PC-3 (cell line): ENCODE results near the gene IGF2BP2. TPM values are rescaled to one million over a fixed set of nuclear protein-coding genes. Genes with fewer than 3 reads are reported as not detected.
A peak's percentile ranks its signal among the peaks of the same experiment; 100 is the strongest.

Experiments used
- ATAC-seq: fragments of 200-7000 bp; cut with Tn5 transposase; 2 replicates; pipeline ENCODE4 v1.9.1; 2020; ENCODE audit warnings: mild to moderate bottlenecking, moderate library complexity
- BruUV-seq: library from RNA; stranded (reverse); fragments of 400-500 nt; replicated peaks from 2 replicates; lab custom pipeline; 2021; lab: Mats Ljungman, UMichigan
- CTCF ChIA-PET: fragments of 300-600 bp; sonication (Branson Sonifier 250); formaldehyde crosslinking; loops from one replicate; lab custom pipeline; 2022; ENCODE audit warnings: antibody characterized with exemption; lab: Charles Lee
- POLR2A ChIA-PET: fragments of 300-600 bp; sonication (Branson Sonifier 250); formaldehyde crosslinking; loops from one replicate; lab custom pipeline; 2022; ENCODE audit warnings: antibody characterized with exemption; ENCODE audit not compliant: unreplicated experiment; lab: Charles Lee
- DNase-seq: peaks from one replicate; pipeline ENCODE4 v3.0.0-alpha.2; 2015
- H2AFZ ChIP-seq: fragments of 300-600 bp; sonication (generic); 2 replicates; pipeline ENCODE4 v1.6.0; 2016; ENCODE audit warnings: antibody characterized with exemption, low read length
- H3F3A ChIP-seq: fragments of 300-600 bp; sonication (generic); one replicate; pipeline ENCODE4 v1.6.0; 2017; ENCODE audit warnings: antibody characterized with exemption, low read length, control low read depth, mild to moderate bottlenecking; ENCODE audit not compliant: unreplicated experiment
- H3K27ac ChIP-seq: fragments of 300-600 bp; sonication (generic); 2 replicates; pipeline ENCODE4 v1.5.1; 2016; ENCODE audit warnings: mild to moderate bottlenecking, low read length
- H3K27me3 ChIP-seq: fragments of 300-600 bp; sonication (generic); 2 replicates; pipeline ENCODE4 v1.6.1; 2016; ENCODE audit warnings: low read length, mixed read lengths
- H3K36me3 ChIP-seq: fragments of 300-600 bp; sonication (generic); 2 replicates; pipeline ENCODE4 v1.6.1; 2016; ENCODE audit warnings: low read depth, mixed run types, low read length, mixed read lengths
- H3K4me1 ChIP-seq: fragments of 300-600 bp; sonication (generic); 2 replicates; pipeline ENCODE4 v1.5.1; 2016; ENCODE audit warnings: low read length; ENCODE audit not compliant: insufficient read depth
- H3K4me2 ChIP-seq: fragments of 300-600 bp; sonication (generic); 2 replicates; pipeline ENCODE4 v1.6.0; 2016; ENCODE audit warnings: low read length
- H3K4me3 ChIP-seq: fragments of 300-600 bp; sonication (generic); 2 replicates; pipeline ENCODE4 v1.5.1; 2016; ENCODE audit warnings: mild to moderate bottlenecking, low read length, mixed read lengths
- H3K79me2 ChIP-seq: fragments of 300-600 bp; sonication (generic); 2 replicates; pipeline ENCODE4 v1.6.1; 2017; ENCODE audit warnings: low read length, mixed read lengths
- H3K9ac ChIP-seq: fragments of 300-600 bp; sonication (generic); 2 replicates; pipeline ENCODE4 v1.6.0; 2016; ENCODE audit warnings: mild to moderate bottlenecking, low read length
- H3K9me2 ChIP-seq: fragments of 300-600 bp; sonication (generic); replicated peaks from 2 replicates; pipeline ENCODE4 v1.6.1; 2016; ENCODE audit warnings: mixed run types, low read length, mixed read lengths
- H3K9me3 ChIP-seq: fragments of 300-600 bp; sonication (generic); 2 replicates; pipeline ENCODE4 v1.6.1; 2016; ENCODE audit warnings: low read length, mixed read lengths
- H4K20me1 ChIP-seq: fragments of 300-600 bp; sonication (generic); 2 replicates; pipeline ENCODE4 v1.6.1; 2016; ENCODE audit warnings: low read length, mixed read lengths
- EZH2 ChIP-seq: fragments of 300-600 bp; sonication (generic); IDR thresholded peaks from one replicate; pipeline ENCODE4 v1.6.1; 2017; ENCODE audit warnings: antibody characterized with exemption, mild to moderate bottlenecking, low read length; ENCODE audit not compliant: unreplicated experiment
- EZH2phosphoT487 ChIP-seq: fragments of 300-600 bp; sonication (generic); IDR thresholded peaks from 2 replicates; pipeline ENCODE4 v1.6.1; 2018; ENCODE audit warnings: mild to moderate bottlenecking, antibody characterized with exemption, low read length, borderline replicate concordance
- intact Hi-C: fragments of 100-400 bp; cut with micrococcal nuclease; formaldehyde crosslinking; loops from 2 replicates; pipeline ENCODE4 v1.9.0; 2023
- total RNA-seq: library from RNA; depleted of rRNA; stranded (reverse); fragments of >200 nt; gene quantifications from 2 replicates; pipeline ENCODE4 v1.2.3, GENCODE V29; 2014
- TF ChIP-seq, protein P1 (sequence below): fragments of 300-600 bp; sonication (generic); conservative IDR thresholded peaks from 2 replicates; pipeline ENCODE4 v1.5.1; 2017; ENCODE audit warnings: antibody characterized with exemption, low read depth, mild to moderate bottlenecking, low read length

IGF2BP2 gene
- total RNA-seq, 1 experiment from 2014 or later, result 81.2 TPM

DNA sequence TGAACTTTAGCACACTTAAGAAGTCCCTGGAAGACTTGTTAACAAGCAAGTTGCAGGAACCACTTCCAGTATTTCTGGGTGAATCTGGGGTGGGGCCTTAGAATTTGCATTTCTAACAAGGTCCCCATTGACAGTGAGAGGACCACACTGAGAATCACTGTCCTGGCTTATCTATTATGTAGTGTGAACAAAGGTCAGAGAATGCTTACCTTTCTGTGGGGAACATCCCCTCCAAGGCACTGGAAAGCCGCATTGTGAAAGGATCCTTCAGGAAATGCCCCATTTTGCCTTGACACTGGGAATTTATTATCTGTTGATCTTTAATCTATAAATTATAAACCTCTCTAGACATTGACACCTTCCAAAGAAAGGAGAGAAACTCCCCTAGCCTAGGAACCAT is 74.8 kb downstream of the IGF2BP2 start:
- ATAC-seq, result no peak
- CTCF ChIA-PET, result no interaction called here
- peaks cover 24% of the 10 kb centered on the region for H3K4me1 ChIP-seq
- H3K4me3 ChIP-seq, result no peak overlapping the region
- no TSS peak for BruUV-seq
- no peaks in the 10 kb centered on the region for H4K20me1 ChIP-seq
- H3K4me2 ChIP-seq, result no peak overlapping the region
- no peaks in the 10 kb centered on the region for H3K9me2 ChIP-seq
- H2AFZ ChIP-seq, result no peak overlapping the region
- H3K27me3 ChIP-seq, result no peaks in the 10 kb centered on the region
- DNase-seq, result no peak
- H3K36me3 ChIP-seq, result peaks cover 12% of the 10 kb centered on the region; the same call in 1 of the 2 replicates
- H3K9me3 ChIP-seq, result no peaks in the 10 kb centered on the region
- H3K27ac ChIP-seq, result no peak overlapping the region
- POLR2A ChIA-PET, result no interaction called here
- H3F3A ChIP-seq, result no peaks in the 10 kb centered on the region
- intact Hi-C loops, result no loop called here
- H3K9ac ChIP-seq, result no peak overlapping the region
- no peak for TF ChIP-seq EZH2phosphoT487
- TF ChIP-seq, protein P1, sequence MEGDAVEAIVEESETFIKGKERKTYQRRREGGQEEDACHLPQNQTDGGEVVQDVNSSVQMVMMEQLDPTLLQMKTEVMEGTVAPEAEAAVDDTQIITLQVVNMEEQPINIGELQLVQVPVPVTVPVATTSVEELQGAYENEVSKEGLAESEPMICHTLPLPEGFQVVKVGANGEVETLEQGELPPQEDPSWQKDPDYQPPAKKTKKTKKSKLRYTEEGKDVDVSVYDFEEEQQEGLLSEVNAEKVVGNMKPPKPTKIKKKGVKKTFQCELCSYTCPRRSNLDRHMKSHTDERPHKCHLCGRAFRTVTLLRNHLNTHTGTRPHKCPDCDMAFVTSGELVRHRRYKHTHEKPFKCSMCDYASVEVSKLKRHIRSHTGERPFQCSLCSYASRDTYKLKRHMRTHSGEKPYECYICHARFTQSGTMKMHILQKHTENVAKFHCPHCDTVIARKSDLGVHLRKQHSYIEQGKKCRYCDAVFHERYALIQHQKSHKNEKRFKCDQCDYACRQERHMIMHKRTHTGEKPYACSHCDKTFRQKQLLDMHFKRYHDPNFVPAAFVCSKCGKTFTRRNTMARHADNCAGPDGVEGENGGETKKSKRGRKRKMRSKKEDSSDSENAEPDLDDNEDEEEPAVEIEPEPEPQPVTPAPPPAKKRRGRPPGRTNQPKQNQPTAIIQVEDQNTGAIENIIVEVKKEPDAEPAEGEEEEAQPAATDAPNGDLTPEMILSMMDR, result no peak
- peaks cover 86% of the 10 kb centered on the region for H3K79me2 ChIP-seq

DNA sequence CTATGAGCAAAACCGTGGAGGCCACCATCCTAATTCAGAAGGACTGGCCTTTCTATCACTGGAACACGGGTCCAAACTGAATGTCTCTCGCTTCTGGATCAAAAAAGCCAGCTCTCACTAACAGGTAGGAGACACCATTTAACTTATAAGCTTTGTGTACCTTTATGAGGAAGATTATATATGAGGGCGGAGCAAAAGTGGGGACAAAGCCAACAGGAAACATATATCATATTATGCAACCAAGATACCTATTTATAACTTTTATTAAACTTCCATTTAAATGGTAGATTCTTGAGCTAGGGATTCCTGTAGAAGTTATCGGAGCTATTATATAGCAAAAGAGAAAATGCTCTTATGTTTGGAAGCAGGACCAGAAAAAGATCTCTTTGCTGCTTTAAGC is 78.4 kb downstream of the IGF2BP2 start:
- Histone ChIP-seq H3F3A (no peaks in the 10 kb centered on the region), H4K20me1 (no peaks in the 10 kb centered on the region), H3K9me2 (no peaks in the 10 kb centered on the region), H3K4me1 (peaks cover 27% of the 10 kb centered on the region), H3K79me2 (peaks cover 93% of the 10 kb centered on the region), H2AFZ (no peak overlapping the region), H3K4me3 (no peak overlapping the region), H3K4me2 (peak overlapping the region; percentile 42), H3K9ac (peak overlapping the region; percentile 24), H3K9me3 (no peaks in the 10 kb centered on the region), H3K36me3 (no peaks in the 10 kb centered on the region), H3K27ac (peak overlapping the region; percentile 79), H3K27me3 (no peaks in the 10 kb centered on the region)
- BruUV-seq, result no TSS peak
- POLR2A ChIA-PET, result interaction anchor here (0.5 to 1.1 kb wide), 3 partner anchors 9 to 191 kb away, joined by 3 to 8 read pairs (median 3); no protein-coding TSS in a partner anchor
- no peak for ATAC-seq
- intact Hi-C loops, result no loop called here
- DNase-seq, result peak; percentile 58
- CTCF ChIA-PET, result interaction anchor here (0.9 kb wide), 1 partner anchor 22 kb away, joined by 3 read pairs; no protein-coding TSS in a partner anchor
- TF ChIP-seq EZH2 (no peak), EZH2phosphoT487 (no peak)
- TF ChIP-seq, protein P1, result no peak
